Activated B cell treated with CpG ODN at 0.5 μM for 24 hours (primary cell): ENCODE measurements around the gene AURKA. TPM values are rescaled to one million over a fixed set of nuclear protein-coding genes. Genes with fewer than 3 reads are reported as not detected.

Experiments
- ATAC-seq: fragments of 200-7000 bp; cut with Tn5 transposase; one replicate; pipeline ENCODE4 v1.10.0; 2021; ENCODE audit warnings: low read depth, mild to moderate bottlenecking, moderate library complexity
- CTCF ChIA-PET: fragments of 350-600 bp; sonication (Branson Sonifier 250); formaldehyde crosslinking; loops from one replicate; lab custom pipeline; 2021; ENCODE audit warnings: antibody characterized with exemption; lab: Charles Lee
- POLR2A ChIA-PET: fragments of 350-600 bp; sonication (Branson Sonifier 250); formaldehyde crosslinking; loops from one replicate; lab custom pipeline; 2021; ENCODE audit warnings: antibody characterized with exemption; lab: Charles Lee
- DNase-seq: peaks from one replicate; pipeline ENCODE4 v3.0.0; 2022
- H3K27ac Mint-ChIP-seq: one replicate; pipeline ENCODE4 v1.8.0; 2020; ENCODE audit warnings: mixed read lengths
- H3K27me3 Mint-ChIP-seq: one replicate; pipeline ENCODE4 v1.8.0; 2021; ENCODE audit warnings: mixed read lengths
- H3K36me3 Mint-ChIP-seq: one replicate; pipeline ENCODE4 v1.8.0; 2021; ENCODE audit warnings: low read depth, mixed read lengths
- H3K4me1 Mint-ChIP-seq: one replicate; pipeline ENCODE4 v1.8.0; 2021; ENCODE audit warnings: mixed read lengths
- H3K4me3 Mint-ChIP-seq: one replicate; pipeline ENCODE4 v1.8.0; 2020; ENCODE audit warnings: mild to moderate bottlenecking, mixed read lengths
- H3K9me3 Mint-ChIP-seq: one replicate; pipeline ENCODE4 v1.8.0; 2020; ENCODE audit warnings: mixed read lengths
- intact Hi-C: fragments of 100-400 bp; cut with micrococcal nuclease; formaldehyde crosslinking; loops from one replicate; pipeline ENCODE4 v1.15.1; 2024
- total RNA-seq: library from RNA; stranded (reverse); gene quantifications from 2 replicates; pipeline ENCODE4 v1.2.3, GENCODE V29; 2022
- TF ChIP-seq, protein P1 (sequence below): fragments of 200-600 bp; IDR thresholded peaks from one replicate; pipeline ENCODE4 v1.8.0; 2022; ENCODE audit warnings: antibody characterized with exemption, mild to moderate bottlenecking

AURKA gene
- total RNA-seq, 1 donor from 2014 or later, result 3.8 TPM

DNA sequence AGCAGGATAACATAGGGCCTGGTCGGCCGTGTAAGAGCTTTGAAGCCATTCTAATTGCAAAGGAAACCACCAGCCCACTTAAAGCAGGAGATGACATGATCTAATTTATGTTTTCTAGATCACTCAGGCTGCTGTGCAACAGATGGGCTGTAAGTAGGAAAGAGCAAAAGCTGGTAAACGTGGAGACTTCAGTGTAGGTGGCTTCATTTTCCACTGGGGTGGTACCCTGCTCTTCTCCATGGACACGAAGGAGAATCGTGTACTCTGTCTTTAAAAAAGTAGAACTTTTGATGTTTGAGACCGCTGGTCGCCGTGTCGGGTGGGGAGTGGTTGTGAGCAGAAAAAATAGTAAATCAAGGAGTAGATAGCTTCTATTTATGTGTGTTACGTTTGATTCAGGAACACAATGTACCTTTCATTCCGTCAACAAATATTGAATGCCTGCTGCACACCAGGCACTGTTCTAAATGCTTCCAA is 26.4 kb upstream of the AURKA start:
- ChIA-PET POLR2A (no interaction called here), CTCF (no interaction called here)
- DNase-seq (no peak), ATAC-seq (no peak)
- TF ChIP-seq, protein P1, sequence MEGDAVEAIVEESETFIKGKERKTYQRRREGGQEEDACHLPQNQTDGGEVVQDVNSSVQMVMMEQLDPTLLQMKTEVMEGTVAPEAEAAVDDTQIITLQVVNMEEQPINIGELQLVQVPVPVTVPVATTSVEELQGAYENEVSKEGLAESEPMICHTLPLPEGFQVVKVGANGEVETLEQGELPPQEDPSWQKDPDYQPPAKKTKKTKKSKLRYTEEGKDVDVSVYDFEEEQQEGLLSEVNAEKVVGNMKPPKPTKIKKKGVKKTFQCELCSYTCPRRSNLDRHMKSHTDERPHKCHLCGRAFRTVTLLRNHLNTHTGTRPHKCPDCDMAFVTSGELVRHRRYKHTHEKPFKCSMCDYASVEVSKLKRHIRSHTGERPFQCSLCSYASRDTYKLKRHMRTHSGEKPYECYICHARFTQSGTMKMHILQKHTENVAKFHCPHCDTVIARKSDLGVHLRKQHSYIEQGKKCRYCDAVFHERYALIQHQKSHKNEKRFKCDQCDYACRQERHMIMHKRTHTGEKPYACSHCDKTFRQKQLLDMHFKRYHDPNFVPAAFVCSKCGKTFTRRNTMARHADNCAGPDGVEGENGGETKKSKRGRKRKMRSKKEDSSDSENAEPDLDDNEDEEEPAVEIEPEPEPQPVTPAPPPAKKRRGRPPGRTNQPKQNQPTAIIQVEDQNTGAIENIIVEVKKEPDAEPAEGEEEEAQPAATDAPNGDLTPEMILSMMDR, result no peak
- no peaks in the 10 kb centered on the region for H3K27me3 Mint-ChIP-seq
- intact Hi-C loops, result no loop called here
- H3K9me3 Mint-ChIP-seq, result no peaks in the 10 kb centered on the region
- no peak overlapping the region for H3K4me3 Mint-ChIP-seq
- H3K4me1 Mint-ChIP-seq, result peaks cover 7% of the 10 kb centered on the region
- no peak overlapping the region for H3K27ac Mint-ChIP-seq
- H3K36me3 Mint-ChIP-seq, result peaks cover 3% of the 10 kb centered on the region

DNA sequence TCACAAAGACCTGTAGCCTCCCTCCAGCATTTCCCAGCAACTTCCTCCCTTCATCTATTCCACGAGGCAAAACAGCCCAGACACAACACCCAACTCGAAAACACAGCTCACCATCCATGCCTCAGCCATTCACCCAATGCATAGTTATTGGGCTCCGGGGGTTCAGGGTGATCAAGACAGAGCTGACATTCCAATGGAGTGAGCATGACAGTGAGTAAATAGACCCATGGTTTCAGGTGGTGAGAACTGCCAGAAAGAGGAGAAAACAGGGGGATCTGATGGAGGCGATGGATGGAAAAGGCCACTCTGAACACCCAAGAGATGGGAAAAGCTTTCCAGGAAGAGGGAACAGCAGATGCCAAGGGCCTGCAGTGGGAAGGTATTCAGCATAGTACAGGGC is 25.9 kb upstream of the AURKA start:
- ATAC-seq (no peak), DNase-seq (no peak)
- H3K36me3 Mint-ChIP-seq, result peaks cover 3% of the 10 kb centered on the region
- TF ChIP-seq, protein P1, result no peak
- no peaks in the 10 kb centered on the region for H3K27me3 Mint-ChIP-seq
- H3K4me3 Mint-ChIP-seq, result no peak overlapping the region
- peaks cover 7% of the 10 kb centered on the region for H3K4me1 Mint-ChIP-seq
- ChIA-PET POLR2A (no interaction called here), CTCF (no interaction called here)
- H3K9me3 Mint-ChIP-seq, result no peaks in the 10 kb centered on the region
- no peak overlapping the region for H3K27ac Mint-ChIP-seq
- intact Hi-C loops, result no loop called here

DNA sequence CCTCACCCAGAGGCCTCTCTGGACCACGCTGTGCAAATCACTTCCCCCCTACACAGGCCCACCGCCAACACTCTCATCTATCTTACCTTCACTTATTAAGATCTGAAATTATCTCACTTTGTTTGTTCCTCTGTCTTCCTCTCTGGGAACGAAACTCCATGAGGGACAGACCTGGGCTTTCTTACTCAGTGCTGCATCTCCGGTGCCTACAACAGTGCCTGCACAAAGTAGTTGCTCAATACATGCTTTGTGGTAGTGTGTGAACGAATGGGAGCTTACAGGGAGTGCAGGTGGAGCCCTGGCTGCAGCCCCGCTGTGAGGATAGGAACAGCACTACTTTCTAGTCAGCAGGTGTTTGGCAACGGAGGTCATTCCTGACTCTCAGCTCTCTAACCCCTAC is 25.4 kb upstream of the AURKA start:
- DNase-seq, result no peak
- H3K4me3 Mint-ChIP-seq, result no peak overlapping the region
- POLR2A ChIA-PET, result no interaction called here

DNA sequence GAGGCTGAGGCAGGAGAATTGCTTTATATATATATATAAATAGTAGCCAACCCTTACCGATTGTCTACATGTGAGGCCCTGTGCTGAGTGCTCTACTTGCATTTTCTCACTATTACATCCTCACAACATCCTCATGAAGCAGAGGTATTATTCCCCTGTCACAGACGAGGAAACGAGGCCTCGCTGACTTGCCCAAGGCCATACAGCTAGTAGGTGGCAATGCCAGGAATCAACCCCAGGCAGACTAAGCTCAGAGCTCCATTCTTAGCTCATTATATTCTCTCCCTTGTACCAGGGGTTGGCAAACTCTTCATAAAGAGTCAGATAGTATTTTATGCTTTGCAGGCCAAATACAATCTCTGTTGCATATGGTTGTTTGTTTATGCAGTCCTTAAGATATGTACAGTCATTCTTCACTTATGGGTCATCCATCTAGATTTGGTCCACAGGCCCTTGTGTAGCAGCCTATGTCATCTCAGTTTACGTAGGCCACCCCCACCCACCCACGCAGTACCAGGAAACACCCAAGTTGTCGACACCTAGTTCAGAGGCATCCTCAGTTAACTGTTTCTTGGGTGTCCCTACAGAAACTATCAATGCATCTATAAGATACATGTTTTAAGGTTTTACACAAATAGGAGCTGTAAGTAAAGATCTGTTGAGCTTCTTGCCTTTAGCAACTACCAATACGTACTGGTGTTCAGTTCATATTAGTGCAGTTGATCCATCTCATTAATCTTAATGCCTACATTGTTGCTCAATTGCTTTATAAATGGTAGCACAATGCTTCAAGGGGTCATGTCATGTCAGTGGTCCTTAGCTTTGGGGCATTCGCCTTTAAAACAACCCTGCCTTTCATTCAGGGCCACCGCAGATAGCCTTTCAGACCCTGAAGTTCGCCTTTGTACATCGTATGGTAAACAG is 23.1 kb upstream of the AURKA start:
- Mint-ChIP-seq H3K36me3 (peaks cover 6% of the 10 kb centered on the region), H3K4me1 (peaks cover 24% of the 10 kb centered on the region), H3K4me3 (no peak overlapping the region), H3K9me3 (no peaks in the 10 kb centered on the region), H3K27ac (no peak overlapping the region), H3K27me3 (no peaks in the 10 kb centered on the region)
- intact Hi-C loops, result no loop called here
- TF ChIP-seq, protein P1, result no peak
- CTCF ChIA-PET, result no interaction called here
- DNase-seq (no peak), ATAC-seq (no peak)
- POLR2A ChIA-PET, result no interaction called here

More for the DNA sequence above, 25.4 kb upstream of the AURKA start:
- Mint-ChIP-seq H3K4me1 (peaks cover 12% of the 10 kb centered on the region), H3K27me3 (no peaks in the 10 kb centered on the region), H3K36me3 (peaks cover 5% of the 10 kb centered on the region), H3K9me3 (no peaks in the 10 kb centered on the region), H3K27ac (no peak overlapping the region)
- CTCF ChIA-PET, result no interaction called here
- no peak for ATAC-seq
- intact Hi-C loops, result no loop called here
- TF ChIP-seq, protein P1, result no peak

DNA sequence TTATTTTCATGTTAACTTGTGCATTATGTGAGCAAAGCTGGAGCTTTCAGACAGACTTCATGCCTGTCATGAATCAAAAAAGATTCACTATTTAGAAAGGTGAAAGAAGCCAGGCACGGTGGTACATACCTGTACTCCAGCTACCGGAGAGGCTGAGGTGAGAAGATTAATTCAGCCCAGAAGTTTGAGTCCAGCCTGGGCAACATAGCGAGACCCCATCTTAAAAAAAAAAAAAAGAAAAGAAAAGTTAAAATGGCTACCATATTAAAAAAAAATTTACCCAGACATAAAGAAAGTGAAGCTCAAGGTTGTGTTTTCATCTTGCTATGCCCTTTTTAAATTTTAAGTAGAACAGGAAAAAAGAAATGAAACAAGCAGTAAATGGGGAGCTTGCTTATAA is 20.9 kb upstream of the AURKA start:
- peaks cover 19% of the 10 kb centered on the region for H3K4me1 Mint-ChIP-seq
- CTCF ChIA-PET, result interaction anchor here (1.3 kb wide), 1 partner anchor 15 kb away, joined by 3 read pairs; no protein-coding TSS in a partner anchor
- no peak overlapping the region for H3K27ac Mint-ChIP-seq
- DNase-seq, result no peak
- POLR2A ChIA-PET, result no interaction called here
- no peak for ATAC-seq
- no peaks in the 10 kb centered on the region for H3K27me3 Mint-ChIP-seq
- intact Hi-C loops, result no loop called here
- no peaks in the 10 kb centered on the region for H3K9me3 Mint-ChIP-seq
- peaks cover 17% of the 10 kb centered on the region for H3K36me3 Mint-ChIP-seq
- H3K4me3 Mint-ChIP-seq, result no peak overlapping the region
- TF ChIP-seq, protein P1, result no peak
